Stimulated activated CD8-positive, alpha-beta memory T cell treated with anti-CD3 and anti-CD28 coated beads, Interleukin-12 subunit alpha, Interleukin-12 subunit beta, amount 100 ng/mL, for 1 hour (primary cell): ENCODE measurements around the gene GPANK1.

Experiments
- DNase-seq: peaks from one replicate; pipeline ENCODE4 v3.0.0-alpha.2; 2020; ENCODE audit warnings: low read depth

The GPANK1 gene

GRCh38 chr6:31662124-31662723, 2.6 kb downstream of the GPANK1 start:
- no peak for DNase-seq

GRCh38 chr6:31661262-31662123, 3.3 kb downstream of the GPANK1 start:
- no peak for DNase-seq

GRCh38 chr6:31660381-31661261, 4.2 kb downstream of the GPANK1 start, which contains the start of gene C6orf47:
C6orf47 (minus strand) TSS chr6:31660778; CDS start chr6:31659947, 831 bp downstream.
- DNase-seq = peak; percentile 65

GRCh38 chr6:31659649-31660380, 5.0 kb downstream of the GPANK1 start:
- no peak for DNase-seq

GRCh38 chr6:31658983-31659648, 5.7 kb downstream of the GPANK1 start:
- no peak for DNase-seq

- DNase-seq = no peak
These were observed 6.6 kb downstream of the GPANK1 start for GRCh38 chr6:31658158-31658688.

GRCh38 chr6:31657406-31658157, 7.2 kb downstream of the GPANK1 start:
- DNase-seq = no peak

GRCh38 chr6:31655349-31656237, 9.2 kb downstream of the GPANK1 start, which contains the start of gene APOM:
APOM (plus strand) TSS chr6:31655894; CDS start chr6:31655967, 73 bp downstream.
- DNase-seq = no peak

- no peak for DNase-seq
These were observed 10.0 kb downstream of the GPANK1 start for GRCh38 chr6:31654574-31655348.

GRCh38 chr6:31652925-31653724, 11.7 kb downstream of the GPANK1 start:
- peak; percentile 75 for DNase-seq

- no peak for DNase-seq
These were observed 13.1 kb downstream of the GPANK1 start for GRCh38 chr6:31651602-31652191.

GRCh38 chr6:31645325-31645724, 19.5 kb downstream of the GPANK1 start:
- DNase-seq = no peak

GRCh38 chr6:31643818-31644454, 20.9 kb downstream of the GPANK1 start:
- DNase-seq = no peak

- DNase-seq = no peak
These were observed 21.8 kb downstream of the GPANK1 start for GRCh38 chr6:31642798-31643570.

GRCh38 chr6:31641370-31641769, 23.4 kb downstream of the GPANK1 start:
- no peak for DNase-seq

GRCh38 chr6:31640612-31641011, 24.2 kb downstream of the GPANK1 start:
- no peak for DNase-seq
